PC-3 (cell line): ENCODE results near the gene LIG1. TPM values are rescaled to one million over a fixed set of nuclear protein-coding genes. Genes with fewer than 3 reads are reported as not detected.

ENCODE experiments used
- ATAC-seq: fragments of 200-7000 bp; cut with Tn5 transposase; 2 replicates; pipeline ENCODE4 v1.9.1; 2020; ENCODE audit warnings: mild to moderate bottlenecking, moderate library complexity
- BruUV-seq: library from RNA; stranded (reverse); fragments of 400-500 nt; replicated peaks from 2 replicates; lab custom pipeline; 2021; lab: Mats Ljungman, UMichigan
- CTCF ChIA-PET: fragments of 300-600 bp; sonication (Branson Sonifier 250); formaldehyde crosslinking; loops from one replicate; lab custom pipeline; 2022; ENCODE audit warnings: antibody characterized with exemption; lab: Charles Lee
- POLR2A ChIA-PET: fragments of 300-600 bp; sonication (Branson Sonifier 250); formaldehyde crosslinking; loops from one replicate; lab custom pipeline; 2022; ENCODE audit warnings: antibody characterized with exemption; ENCODE audit not compliant: unreplicated experiment; lab: Charles Lee
- DNase-seq: peaks from one replicate; pipeline ENCODE4 v3.0.0-alpha.2; 2015
- H2AFZ ChIP-seq: fragments of 300-600 bp; sonication (generic); 2 replicates; pipeline ENCODE4 v1.6.0; 2016; ENCODE audit warnings: antibody characterized with exemption, low read length
- H3F3A ChIP-seq: fragments of 300-600 bp; sonication (generic); one replicate; pipeline ENCODE4 v1.6.0; 2017; ENCODE audit warnings: antibody characterized with exemption, low read length, control low read depth, mild to moderate bottlenecking; ENCODE audit not compliant: unreplicated experiment
- H3K27ac ChIP-seq: fragments of 300-600 bp; sonication (generic); 2 replicates; pipeline ENCODE4 v1.5.1; 2016; ENCODE audit warnings: mild to moderate bottlenecking, low read length
- H3K27me3 ChIP-seq: fragments of 300-600 bp; sonication (generic); 2 replicates; pipeline ENCODE4 v1.6.1; 2016; ENCODE audit warnings: low read length, mixed read lengths
- H3K36me3 ChIP-seq: fragments of 300-600 bp; sonication (generic); 2 replicates; pipeline ENCODE4 v1.6.1; 2016; ENCODE audit warnings: low read depth, mixed run types, low read length, mixed read lengths
- H3K4me1 ChIP-seq: fragments of 300-600 bp; sonication (generic); 2 replicates; pipeline ENCODE4 v1.5.1; 2016; ENCODE audit warnings: low read length; ENCODE audit not compliant: insufficient read depth
- H3K4me2 ChIP-seq: fragments of 300-600 bp; sonication (generic); 2 replicates; pipeline ENCODE4 v1.6.0; 2016; ENCODE audit warnings: low read length
- H3K4me3 ChIP-seq: fragments of 300-600 bp; sonication (generic); 2 replicates; pipeline ENCODE4 v1.5.1; 2016; ENCODE audit warnings: mild to moderate bottlenecking, low read length, mixed read lengths
- H3K79me2 ChIP-seq: fragments of 300-600 bp; sonication (generic); 2 replicates; pipeline ENCODE4 v1.6.1; 2017; ENCODE audit warnings: low read length, mixed read lengths
- H3K9ac ChIP-seq: fragments of 300-600 bp; sonication (generic); 2 replicates; pipeline ENCODE4 v1.6.0; 2016; ENCODE audit warnings: mild to moderate bottlenecking, low read length
- H3K9me2 ChIP-seq: fragments of 300-600 bp; sonication (generic); replicated peaks from 2 replicates; pipeline ENCODE4 v1.6.1; 2016; ENCODE audit warnings: mixed run types, low read length, mixed read lengths
- H3K9me3 ChIP-seq: fragments of 300-600 bp; sonication (generic); 2 replicates; pipeline ENCODE4 v1.6.1; 2016; ENCODE audit warnings: low read length, mixed read lengths
- H4K20me1 ChIP-seq: fragments of 300-600 bp; sonication (generic); 2 replicates; pipeline ENCODE4 v1.6.1; 2016; ENCODE audit warnings: low read length, mixed read lengths
- CTCF ChIP-seq: fragments of 300-600 bp; sonication (generic); conservative IDR thresholded peaks from 2 replicates; pipeline ENCODE4 v1.5.1; 2017; ENCODE audit warnings: antibody characterized with exemption, low read depth, mild to moderate bottlenecking, low read length
- EZH2 ChIP-seq: fragments of 300-600 bp; sonication (generic); IDR thresholded peaks from one replicate; pipeline ENCODE4 v1.6.1; 2017; ENCODE audit warnings: antibody characterized with exemption, mild to moderate bottlenecking, low read length; ENCODE audit not compliant: unreplicated experiment
- EZH2phosphoT487 ChIP-seq: fragments of 300-600 bp; sonication (generic); IDR thresholded peaks from 2 replicates; pipeline ENCODE4 v1.6.1; 2018; ENCODE audit warnings: mild to moderate bottlenecking, antibody characterized with exemption, low read length, borderline replicate concordance
- intact Hi-C: fragments of 100-400 bp; cut with micrococcal nuclease; formaldehyde crosslinking; loops from 2 replicates; pipeline ENCODE4 v1.9.0; 2023
- total RNA-seq: library from RNA; depleted of rRNA; stranded (reverse); fragments of >200 nt; gene quantifications from 2 replicates; pipeline ENCODE4 v1.2.3, GENCODE V29; 2014

Gene LIG1
- total RNA-seq, 1 experiment from 2014 or later, result 67.5 TPM

DNA sequence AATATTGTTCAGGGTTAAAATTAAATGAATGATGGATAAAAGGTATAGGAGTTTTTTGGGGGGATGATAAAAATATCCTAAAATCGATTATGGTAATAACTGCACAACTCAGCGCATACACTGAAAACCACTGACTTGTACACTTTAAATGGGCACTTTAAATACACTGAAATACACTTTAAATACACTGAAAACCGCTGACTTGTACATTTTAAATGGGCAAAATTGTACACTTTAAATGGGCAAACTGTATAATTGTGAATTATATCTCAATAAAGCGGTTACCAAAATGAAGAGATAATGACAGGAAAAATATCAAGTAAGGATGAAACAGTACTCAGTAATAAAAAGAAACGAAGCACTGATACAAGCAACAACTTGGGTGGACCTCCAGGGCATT is 1.5 kb downstream of the LIG1 start:
- TF ChIP-seq EZH2, result no peak
- TF ChIP-seq CTCF, result no peak
- no peak for TF ChIP-seq EZH2phosphoT487
- ChIA-PET CTCF (no interaction called here), POLR2A (no interaction called here)
- Histone ChIP-seq H2AFZ (no peak overlapping the region), H3K36me3 (peaks cover 7% of the 10 kb centered on the region; the same call in 1 of the 2 replicates), H3K27ac (no peak overlapping the region), H3K4me3 (no peak overlapping the region; the same call in 1 of the 2 replicates), H4K20me1 (peaks cover 12% of the 10 kb centered on the region; the same call in 1 of the 2 replicates), H3K9ac (no peak overlapping the region), H3K4me2 (peak overlapping the region; percentile 81), H3K9me3 (no peaks in the 10 kb centered on the region), H3K4me1 (peaks cover 10% of the 10 kb centered on the region; the same call in 1 of the 2 replicates), H3K27me3 (no peaks in the 10 kb centered on the region), H3K9me2 (no peaks in the 10 kb centered on the region), H3F3A (no peaks in the 10 kb centered on the region), H3K79me2 (peaks cover 35% of the 10 kb centered on the region)
- intact Hi-C loops, result no loop called here
- BruUV-seq, result no TSS peak
- ATAC-seq, result no peak
- no peak for DNase-seq

DNA sequence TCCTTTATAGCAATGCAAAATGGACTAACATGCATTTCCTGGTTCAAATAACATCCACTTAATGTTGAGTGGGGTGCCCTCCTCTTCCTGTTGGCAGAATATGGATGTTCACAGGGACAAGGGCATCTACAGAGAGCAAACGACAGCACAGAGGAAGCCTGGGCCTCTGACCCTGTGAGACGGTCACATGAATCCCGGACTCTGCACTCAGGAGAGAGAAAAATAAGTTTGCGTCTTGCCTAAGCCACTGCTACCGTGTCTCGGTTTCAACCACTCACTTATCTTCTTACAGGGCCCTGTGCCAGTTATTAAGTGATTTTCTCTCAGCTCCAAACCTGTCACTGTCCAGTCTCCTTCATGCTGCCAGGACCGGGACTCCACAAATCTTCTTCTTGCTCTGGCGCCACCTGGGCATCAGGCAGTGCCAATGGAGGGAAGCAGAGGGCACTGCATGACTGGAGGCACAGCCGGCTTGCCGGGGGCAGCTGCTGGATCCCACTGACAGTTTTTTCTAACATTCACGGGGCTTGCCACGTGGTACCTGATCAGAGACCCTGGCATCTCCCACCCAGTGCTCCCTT is 11.8 kb downstream of the LIG1 start:
- H2AFZ ChIP-seq, result no peak overlapping the region
- no peaks in the 10 kb centered on the region for H3K4me1 ChIP-seq
- no peaks in the 10 kb centered on the region for H4K20me1 ChIP-seq
- TF ChIP-seq CTCF, result 0 out of 2 replicates have a peak, but pooled peaks have one; percentile 23
- no peak for TF ChIP-seq EZH2phosphoT487
- no TSS peak for BruUV-seq
- no peaks in the 10 kb centered on the region for H3K27me3 ChIP-seq
- H3K79me2 ChIP-seq, result no peaks in the 10 kb centered on the region
- H3K4me3 ChIP-seq, result no peak overlapping the region
- H3K9ac ChIP-seq, result no peak overlapping the region
- H3K9me2 ChIP-seq, result no peaks in the 10 kb centered on the region
- no peaks in the 10 kb centered on the region for H3K36me3 ChIP-seq
- no peak overlapping the region for H3K4me2 ChIP-seq
- H3K9me3 ChIP-seq, result no peaks in the 10 kb centered on the region
- ATAC-seq, result no peak
- H3K27ac ChIP-seq, result no peak overlapping the region
- no peak for DNase-seq
- POLR2A ChIA-PET, result no interaction called here
- H3F3A ChIP-seq, result no peaks in the 10 kb centered on the region
- intact Hi-C loops, result no loop called here
- CTCF ChIA-PET, result no interaction called here

DNA sequence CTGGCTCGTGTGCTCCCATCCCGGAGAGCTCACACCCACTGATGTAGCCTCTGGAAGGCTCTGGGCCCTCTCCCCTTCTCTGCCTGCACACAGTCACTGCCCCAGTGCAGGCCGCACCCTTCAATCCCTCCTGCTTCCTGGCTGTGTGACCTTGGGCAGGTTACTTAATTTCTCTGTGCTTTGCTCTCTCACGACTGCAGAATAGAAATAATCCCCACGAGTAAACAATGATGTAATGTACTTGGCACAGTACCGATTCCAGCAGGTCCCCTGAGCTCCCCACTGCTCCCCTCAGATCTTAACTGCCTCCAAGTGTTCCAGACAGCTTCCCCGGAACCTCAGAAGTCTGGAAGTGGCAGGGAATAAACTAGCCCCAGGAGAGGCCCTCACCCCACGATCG is 16.1 kb downstream of the LIG1 start:
- no peak overlapping the region for H3K27ac ChIP-seq
- no TSS peak for BruUV-seq
- ATAC-seq, result no peak
- no peak for DNase-seq
- H3K4me2 ChIP-seq, result no peak overlapping the region
- no peak overlapping the region for H2AFZ ChIP-seq
- intact Hi-C loops, result no loop called here
- TF ChIP-seq EZH2 (no peak), CTCF (no peak), EZH2phosphoT487 (no peak)
- H3K4me1 ChIP-seq, result no peaks in the 10 kb centered on the region
- POLR2A ChIA-PET, result no interaction called here
- H3K9me2 ChIP-seq, result no peaks in the 10 kb centered on the region
- no peaks in the 10 kb centered on the region for H3K36me3 ChIP-seq
- H3K9me3 ChIP-seq, result no peaks in the 10 kb centered on the region
- H4K20me1 ChIP-seq, result no peaks in the 10 kb centered on the region
- no peak overlapping the region for H3K4me3 ChIP-seq
- H3K79me2 ChIP-seq, result no peaks in the 10 kb centered on the region
- no peaks in the 10 kb centered on the region for H3K27me3 ChIP-seq
- H3F3A ChIP-seq, result no peaks in the 10 kb centered on the region
- CTCF ChIA-PET, result no interaction called here
- no peak overlapping the region for H3K9ac ChIP-seq
